Measurements from ENCODE around the gene DMRTB1.

The DMRTB1 gene

DNA sequence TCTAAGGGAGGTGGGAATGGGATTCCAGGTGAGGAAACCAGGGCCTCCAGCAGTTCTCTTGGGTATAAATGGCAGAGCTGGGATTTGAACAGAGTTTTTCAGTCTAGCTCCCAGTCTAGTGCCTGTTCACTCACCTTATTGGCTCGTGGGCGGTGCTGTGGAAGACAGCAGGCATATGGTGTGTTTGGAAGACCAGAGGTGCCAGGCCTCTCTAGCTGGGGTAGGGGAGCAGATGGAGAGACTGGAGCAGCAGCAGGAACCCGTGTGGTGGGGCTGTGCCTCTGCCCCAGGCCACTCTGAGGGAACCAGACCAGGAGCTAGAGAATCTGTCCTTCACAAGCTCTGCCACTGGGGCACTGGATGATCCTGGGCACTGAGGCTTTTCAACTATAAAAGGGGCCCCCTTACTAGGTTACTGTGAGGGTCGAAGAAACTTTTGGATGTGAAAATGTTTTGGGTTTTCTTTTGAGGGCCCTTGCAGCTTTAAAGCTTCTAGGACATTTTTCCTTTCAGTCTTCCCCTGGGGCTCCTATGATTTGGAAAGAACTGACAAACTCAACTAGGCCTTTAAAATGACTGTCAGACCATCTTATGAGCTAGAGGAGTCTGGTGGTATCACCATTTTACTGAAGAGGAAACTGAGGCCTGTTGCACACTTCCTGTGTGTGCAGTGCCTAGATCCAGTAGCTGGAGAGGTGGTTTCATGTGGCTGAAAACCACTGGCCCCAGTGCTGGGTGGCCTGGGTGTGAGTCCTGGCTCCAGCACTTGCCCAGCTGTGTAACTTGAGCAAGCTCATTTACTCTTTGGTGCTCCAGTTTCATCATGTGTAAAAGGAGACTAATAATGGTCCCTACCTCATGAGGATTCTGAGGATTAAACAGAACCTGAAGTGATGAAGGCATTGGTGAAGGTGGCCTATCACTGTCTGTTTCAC lies 6.1 kb downstream of the DMRTB1 start:
- Mint-ChIP-seq H3K4me3 (no peak overlapping the region), H3K27me3 (no peaks in the 10 kb centered on the region), H3K9me3 (no peaks in the 10 kb centered on the region), H3K27ac (no peak overlapping the region), H3K4me1 (ENCODE audit: low read depth) (no peaks in the 10 kb centered on the region), H3K36me3 (ENCODE audit: low read depth) (no peaks in the 10 kb centered on the region)
- DNase-seq, result no peak

GRCh38 chr1:53467391-53467790 lies 8.2 kb downstream of the DMRTB1 start:
- Mint-ChIP-seq H3K27ac (no peak overlapping the region), H3K36me3 (ENCODE audit: low read depth) (no peaks in the 10 kb centered on the region), H3K9me3 (no peaks in the 10 kb centered on the region), H3K4me1 (ENCODE audit: low read depth) (no peaks in the 10 kb centered on the region), H3K4me3 (no peak overlapping the region), H3K27me3 (no peaks in the 10 kb centered on the region)
- DNase-seq, result no peak

- Mint-ChIP-seq H3K36me3 (ENCODE audit: low read depth) (no peaks in the 10 kb centered on the region), H3K27me3 (no peaks in the 10 kb centered on the region), H3K27ac (no peak overlapping the region), H3K9me3 (no peaks in the 10 kb centered on the region), H3K4me3 (no peak overlapping the region), H3K4me1 (ENCODE audit: low read depth) (no peaks in the 10 kb centered on the region)
- DNase-seq, result no peak
Measured at GRCh38 chr1:53468374-53468773, 9.2 kb downstream of the DMRTB1 start.

DNA sequence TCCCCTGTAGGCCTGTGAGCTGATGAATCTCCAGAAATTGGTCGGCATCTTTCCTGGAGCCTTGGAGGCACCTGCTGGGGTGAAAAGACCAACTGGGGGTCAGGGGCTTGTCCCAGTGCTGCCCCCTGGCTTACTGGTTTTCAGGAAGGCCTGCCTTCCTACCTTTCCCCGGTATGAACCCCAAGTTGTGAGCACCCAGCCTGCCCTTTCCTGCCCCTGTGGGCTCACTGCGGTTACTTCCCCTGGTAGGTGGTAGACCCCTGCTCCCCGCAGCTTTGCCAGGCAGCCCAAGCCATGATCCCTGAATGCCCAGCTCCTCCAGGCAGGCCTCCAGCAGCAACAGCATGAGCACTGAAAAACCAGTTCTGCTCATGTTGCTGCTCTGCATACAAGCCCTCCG lies 10.2 kb downstream of the DMRTB1 start:
- Mint-ChIP-seq H3K36me3 (ENCODE audit: low read depth) (no peaks in the 10 kb centered on the region), H3K4me1 (ENCODE audit: low read depth) (no peaks in the 10 kb centered on the region), H3K27me3 (no peaks in the 10 kb centered on the region), H3K9me3 (no peaks in the 10 kb centered on the region), H3K4me3 (no peak overlapping the region), H3K27ac (no peak overlapping the region)
- no peak for DNase-seq

DNA sequence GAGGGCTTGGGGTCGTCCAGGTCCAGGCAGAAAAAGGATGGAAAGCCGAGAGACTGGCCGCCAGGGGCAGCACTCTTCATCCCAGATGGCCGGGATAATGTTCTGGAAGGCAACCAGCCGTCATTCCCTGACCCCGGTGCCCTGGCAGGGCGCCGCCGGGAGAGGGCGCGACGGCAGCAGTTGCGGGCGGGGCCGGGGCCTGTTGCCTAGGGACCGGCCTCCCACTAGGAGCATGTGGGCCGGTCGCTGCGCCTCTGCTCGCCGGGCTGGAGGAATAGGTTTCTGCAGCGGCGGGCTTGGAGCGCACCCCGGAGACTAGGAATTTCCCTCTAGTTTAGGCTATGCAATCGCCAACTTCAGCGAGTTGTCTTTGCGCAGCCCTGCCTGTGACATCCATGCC lies 11.0 kb downstream of the DMRTB1 start:
- Mint-ChIP-seq H3K36me3 (ENCODE audit: low read depth) (no peaks in the 10 kb centered on the region), H3K4me1 (ENCODE audit: low read depth) (no peaks in the 10 kb centered on the region), H3K27ac (no peak overlapping the region), H3K27me3 (no peaks in the 10 kb centered on the region), H3K4me3 (no peak overlapping the region), H3K9me3 (no peaks in the 10 kb centered on the region)
- DNase-seq, result no peak

DNA sequence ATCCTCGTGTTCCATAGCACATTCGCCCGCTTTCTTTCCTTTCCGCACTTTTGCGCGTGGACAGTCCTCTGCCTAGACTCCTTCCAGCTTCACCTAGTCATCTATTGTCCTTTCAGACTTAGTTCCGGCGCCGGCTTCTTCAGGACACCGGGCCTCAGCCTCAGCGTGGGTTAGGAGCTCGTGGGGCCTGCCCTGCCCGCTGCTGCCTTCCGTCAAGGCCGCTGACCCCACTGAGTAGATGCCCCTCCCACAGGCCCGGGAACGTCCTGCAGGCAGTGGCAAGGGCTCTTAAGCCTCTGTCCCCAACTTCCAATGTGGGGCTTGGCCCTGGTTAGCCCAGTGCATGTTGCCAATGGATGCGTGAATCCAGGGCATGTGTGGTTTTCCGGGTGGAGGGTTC lies 11.4 kb downstream of the DMRTB1 start:
- no peaks in the 10 kb centered on the region for H3K4me1 Mint-ChIP-seq (ENCODE audit: low read depth)
- no peak overlapping the region for H3K27ac Mint-ChIP-seq
- H3K27me3 Mint-ChIP-seq, result no peaks in the 10 kb centered on the region
- no peaks in the 10 kb centered on the region for H3K9me3 Mint-ChIP-seq
- H3K36me3 Mint-ChIP-seq (ENCODE audit: low read depth), result no peaks in the 10 kb centered on the region
- H3K4me3 Mint-ChIP-seq, result no peak overlapping the region
- no peak for DNase-seq

DNA sequence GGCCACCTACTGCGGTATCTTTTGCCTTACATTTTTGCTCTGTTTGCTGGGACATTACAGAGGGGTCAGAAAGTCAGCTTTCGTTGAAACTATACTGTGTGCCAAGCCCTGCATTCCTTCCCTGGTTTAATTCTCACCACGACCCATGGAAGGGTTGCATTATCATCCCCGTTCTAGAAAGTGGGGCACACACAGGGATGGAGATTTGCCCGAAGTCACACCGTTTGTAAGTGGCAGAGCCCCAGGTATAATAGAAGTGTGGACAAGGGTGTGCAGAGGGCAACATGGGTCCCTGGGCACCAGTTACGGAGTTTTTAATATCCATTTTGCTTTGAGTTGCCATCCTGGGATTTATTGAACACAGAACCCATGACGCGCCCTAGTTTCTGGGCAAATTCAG lies 11.8 kb downstream of the DMRTB1 start:
- H3K9me3 Mint-ChIP-seq, result no peaks in the 10 kb centered on the region
- no peak overlapping the region for H3K27ac Mint-ChIP-seq
- H3K36me3 Mint-ChIP-seq (ENCODE audit: low read depth), result no peaks in the 10 kb centered on the region
- no peak for DNase-seq
- no peaks in the 10 kb centered on the region for H3K4me1 Mint-ChIP-seq (ENCODE audit: low read depth)
- no peaks in the 10 kb centered on the region for H3K27me3 Mint-ChIP-seq
- H3K4me3 Mint-ChIP-seq, result no peak overlapping the region

DNA sequence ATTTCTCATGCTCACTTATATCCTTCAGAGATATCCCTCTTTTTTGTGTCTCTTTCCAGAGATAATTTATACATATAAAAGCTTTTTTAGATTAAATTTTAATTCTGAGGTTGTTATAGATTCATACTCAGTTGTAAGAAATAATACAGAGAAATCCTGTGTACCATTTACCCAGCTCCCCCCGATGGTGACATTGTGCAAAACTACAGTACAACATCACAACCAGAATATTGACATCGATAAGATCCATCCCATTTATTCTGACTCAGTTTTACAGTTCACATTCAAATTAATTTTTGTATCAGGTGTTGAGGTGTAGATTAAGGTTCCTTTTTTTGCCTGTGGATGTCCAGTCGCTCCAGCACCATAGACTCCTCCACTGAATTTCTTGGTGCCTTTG lies 14.3 kb downstream of the DMRTB1 start:
- H3K4me1 Mint-ChIP-seq (ENCODE audit: low read depth), result no peaks in the 10 kb centered on the region
- H3K36me3 Mint-ChIP-seq (ENCODE audit: low read depth), result no peaks in the 10 kb centered on the region
- no peak overlapping the region for H3K4me3 Mint-ChIP-seq
- DNase-seq, result no peak
- no peak overlapping the region for H3K27ac Mint-ChIP-seq
- no peaks in the 10 kb centered on the region for H3K9me3 Mint-ChIP-seq
- no peaks in the 10 kb centered on the region for H3K27me3 Mint-ChIP-seq

- H3K4me1 Mint-ChIP-seq (ENCODE audit: low read depth), result no peaks in the 10 kb centered on the region
- no peak overlapping the region for H3K27ac Mint-ChIP-seq
- H3K36me3 Mint-ChIP-seq (ENCODE audit: low read depth), result no peaks in the 10 kb centered on the region
- DNase-seq, result no peak
- no peak overlapping the region for H3K4me3 Mint-ChIP-seq
- H3K27me3 Mint-ChIP-seq, result no peaks in the 10 kb centered on the region
- no peaks in the 10 kb centered on the region for H3K9me3 Mint-ChIP-seq
Measured at GRCh38 chr1:53475664-53476063, 16.5 kb downstream of the DMRTB1 start.

DNA sequence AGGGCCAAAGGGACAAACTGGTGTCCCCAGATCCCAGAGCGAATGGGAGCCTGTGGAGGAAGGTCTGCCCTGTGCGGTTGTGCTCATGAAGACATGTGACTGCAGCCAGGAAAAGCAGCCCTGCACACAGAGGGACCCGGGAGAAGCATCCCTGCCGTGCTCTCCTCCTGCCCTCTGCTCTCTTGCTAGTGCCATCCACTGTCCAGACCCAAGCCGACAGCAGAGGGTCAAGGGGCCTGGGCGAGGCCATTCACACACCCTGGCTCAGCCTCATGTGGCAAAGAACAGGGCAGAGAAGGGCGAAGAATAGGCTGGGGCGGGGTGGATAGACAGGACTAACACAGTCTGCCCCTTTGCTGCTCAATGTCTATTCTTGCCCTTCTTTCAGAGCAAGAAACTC lies 17.4 kb downstream of the DMRTB1 start:
- no peaks in the 10 kb centered on the region for H3K36me3 Mint-ChIP-seq (ENCODE audit: low read depth)
- H3K27ac Mint-ChIP-seq, result no peak overlapping the region
- no peaks in the 10 kb centered on the region for H3K9me3 Mint-ChIP-seq
- H3K27me3 Mint-ChIP-seq, result no peaks in the 10 kb centered on the region
- no peak for DNase-seq
- H3K4me1 Mint-ChIP-seq (ENCODE audit: low read depth), result no peaks in the 10 kb centered on the region
- no peak overlapping the region for H3K4me3 Mint-ChIP-seq

- Mint-ChIP-seq H3K9me3 (no peaks in the 10 kb centered on the region), H3K27ac (no peak overlapping the region), H3K4me1 (ENCODE audit: low read depth) (no peaks in the 10 kb centered on the region), H3K36me3 (ENCODE audit: low read depth) (no peaks in the 10 kb centered on the region), H3K27me3 (no peaks in the 10 kb centered on the region), H3K4me3 (no peak overlapping the region)
- DNase-seq, result no peak
Measured at GRCh38 chr1:53477651-53478501, 18.7 kb downstream of the DMRTB1 start.

DNA sequence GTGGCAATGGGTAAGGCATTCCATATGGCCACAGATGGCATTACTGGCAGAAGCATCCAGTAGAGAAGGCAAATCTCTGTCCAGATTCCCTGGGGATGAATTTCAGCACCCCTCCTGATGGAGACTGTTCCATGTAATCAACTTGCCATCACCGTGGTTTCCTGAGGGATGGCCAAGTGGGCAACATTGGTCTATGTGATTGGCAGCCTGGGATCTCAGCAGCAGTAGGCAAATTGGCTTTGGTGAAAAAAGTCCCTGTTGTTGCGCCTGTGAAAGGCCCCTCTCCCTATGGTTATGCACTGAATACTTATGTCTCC lies 19.3 kb downstream of the DMRTB1 start:
- H3K36me3 Mint-ChIP-seq (ENCODE audit: low read depth), result no peaks in the 10 kb centered on the region
- H3K27me3 Mint-ChIP-seq, result no peaks in the 10 kb centered on the region
- no peak overlapping the region for H3K4me3 Mint-ChIP-seq
- H3K27ac Mint-ChIP-seq, result no peak overlapping the region
- H3K4me1 Mint-ChIP-seq (ENCODE audit: low read depth), result no peaks in the 10 kb centered on the region
- H3K9me3 Mint-ChIP-seq, result no peaks in the 10 kb centered on the region
- DNase-seq, result no peak

- H3K36me3 Mint-ChIP-seq (ENCODE audit: low read depth), result no peaks in the 10 kb centered on the region
- no peak for DNase-seq
- H3K27ac Mint-ChIP-seq, result no peak overlapping the region
- no peaks in the 10 kb centered on the region for H3K9me3 Mint-ChIP-seq
- H3K27me3 Mint-ChIP-seq, result no peaks in the 10 kb centered on the region
- H3K4me1 Mint-ChIP-seq (ENCODE audit: low read depth), result no peaks in the 10 kb centered on the region
- no peak overlapping the region for H3K4me3 Mint-ChIP-seq
Measured at GRCh38 chr1:53480678-53481077, 21.5 kb downstream of the DMRTB1 start.

GRCh38 chr1:53481456-53481855 lies 22.3 kb downstream of the DMRTB1 start:
- no peaks in the 10 kb centered on the region for H3K36me3 Mint-ChIP-seq (ENCODE audit: low read depth)
- no peak for DNase-seq
- H3K4me3 Mint-ChIP-seq, result no peak overlapping the region
- peaks cover 5% of the 10 kb centered on the region for H3K27me3 Mint-ChIP-seq
- H3K9me3 Mint-ChIP-seq, result no peaks in the 10 kb centered on the region
- H3K27ac Mint-ChIP-seq, result no peak overlapping the region
- H3K4me1 Mint-ChIP-seq (ENCODE audit: low read depth), result no peaks in the 10 kb centered on the region

- no peak overlapping the region for H3K27ac Mint-ChIP-seq
- no peaks in the 10 kb centered on the region for H3K4me1 Mint-ChIP-seq (ENCODE audit: low read depth)
- no peak for DNase-seq
- peaks cover 7% of the 10 kb centered on the region for H3K27me3 Mint-ChIP-seq
- H3K9me3 Mint-ChIP-seq, result no peaks in the 10 kb centered on the region
- H3K36me3 Mint-ChIP-seq (ENCODE audit: low read depth), result no peaks in the 10 kb centered on the region
- H3K4me3 Mint-ChIP-seq, result no peak overlapping the region
Measured at GRCh38 chr1:53482441-53483153, 23.4 kb downstream of the DMRTB1 start.

All from activated T-cell treated with anti-CD3 and anti-CD28 coated beads, Interleukin-2, amount 50 U/mL, for 24 hours (primary cell).